Measurements from ENCODE around the gene CACNA1G. TPM values are rescaled to one million over a fixed set of nuclear protein-coding genes. Genes with fewer than 3 reads are reported as not detected.

The CACNA1G gene
- total RNA-seq, 2 experiments from 2014 or later: not detected

DNA sequence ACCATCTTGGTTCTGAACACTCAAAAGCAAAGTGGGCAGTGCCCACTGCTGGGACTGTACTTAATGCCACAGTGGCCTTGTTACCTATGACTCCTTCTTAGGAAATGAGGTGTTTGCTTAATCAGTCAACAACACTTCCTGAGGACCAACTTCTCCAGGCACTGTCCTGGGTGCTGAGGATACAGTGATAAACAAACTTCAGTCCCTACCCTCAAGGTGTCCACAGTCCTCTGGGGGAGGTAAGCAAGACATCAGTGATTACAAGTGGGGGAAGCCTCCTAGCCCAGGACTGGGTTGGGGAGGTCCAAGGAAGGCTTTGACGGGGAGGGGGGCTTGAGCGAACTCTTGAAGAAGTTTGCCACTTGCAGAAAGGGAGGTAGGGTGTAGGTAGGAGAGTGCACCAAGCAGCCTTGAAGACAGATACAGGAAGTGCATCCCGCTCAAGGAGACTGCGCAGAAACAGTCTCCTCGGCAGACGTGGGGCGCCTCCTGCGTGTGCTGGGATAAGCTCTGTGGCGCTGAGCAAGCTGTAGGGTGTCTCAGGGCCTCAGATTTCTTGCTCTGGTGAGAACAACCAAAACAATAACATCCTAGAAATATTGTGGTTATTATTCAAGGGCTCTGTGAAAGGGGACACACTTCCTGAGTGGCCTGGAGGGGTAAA is 71.5 kb downstream of the CACNA1G start:
- DNase-seq (ENCODE audit: low spot score): no peak
- Histone ChIP-seq H2AFZ (ENCODE audit: low read length) (no peak overlapping the region), H3K9me2 (ENCODE audit: insufficient read depth, low read length) (no peaks in the 10 kb centered on the region), H3K36me3 (ENCODE audit: insufficient read depth, low read length) (no peaks in the 10 kb centered on the region), H3K79me2 (ENCODE audit: insufficient read depth, low read depth, low read length) (no peaks in the 10 kb centered on the region), H3K27ac (ENCODE audit: low read depth, low read length, poor library complexity, severe bottlenecking) (no peak overlapping the region), H4K20me1 (ENCODE audit: insufficient read depth, low read length) (no peaks in the 10 kb centered on the region), H3K4me1 (ENCODE audit: insufficient read depth, low read length, poor library complexity, severe bottlenecking) (peaks cover under 1% of the 10 kb centered on the region), H3K4me3 (ENCODE audit: low read depth, low read length, poor library complexity, severe bottlenecking) (no peak overlapping the region), H3K4me2 (ENCODE audit: low read length) (no peak overlapping the region), H3K9me3 (ENCODE audit: low read length) (no peaks in the 10 kb centered on the region)
- BruUV-seq (replicated peaks): no TSS peak
- CTCF ChIA-PET (ENCODE audit: unreplicated experiment): interaction anchor here (0.6 kb wide), 1 partner anchor 12 kb away, joined by 3 read pairs; no protein-coding TSS in a partner anchor
- no peak for TF ChIP-seq EZH2phosphoT487 (IDR thresholded peaks at IDR 0.05; ENCODE audit: borderline replicate concordance, low read depth, low read length)
- TF ChIP-seq, protein P1, sequence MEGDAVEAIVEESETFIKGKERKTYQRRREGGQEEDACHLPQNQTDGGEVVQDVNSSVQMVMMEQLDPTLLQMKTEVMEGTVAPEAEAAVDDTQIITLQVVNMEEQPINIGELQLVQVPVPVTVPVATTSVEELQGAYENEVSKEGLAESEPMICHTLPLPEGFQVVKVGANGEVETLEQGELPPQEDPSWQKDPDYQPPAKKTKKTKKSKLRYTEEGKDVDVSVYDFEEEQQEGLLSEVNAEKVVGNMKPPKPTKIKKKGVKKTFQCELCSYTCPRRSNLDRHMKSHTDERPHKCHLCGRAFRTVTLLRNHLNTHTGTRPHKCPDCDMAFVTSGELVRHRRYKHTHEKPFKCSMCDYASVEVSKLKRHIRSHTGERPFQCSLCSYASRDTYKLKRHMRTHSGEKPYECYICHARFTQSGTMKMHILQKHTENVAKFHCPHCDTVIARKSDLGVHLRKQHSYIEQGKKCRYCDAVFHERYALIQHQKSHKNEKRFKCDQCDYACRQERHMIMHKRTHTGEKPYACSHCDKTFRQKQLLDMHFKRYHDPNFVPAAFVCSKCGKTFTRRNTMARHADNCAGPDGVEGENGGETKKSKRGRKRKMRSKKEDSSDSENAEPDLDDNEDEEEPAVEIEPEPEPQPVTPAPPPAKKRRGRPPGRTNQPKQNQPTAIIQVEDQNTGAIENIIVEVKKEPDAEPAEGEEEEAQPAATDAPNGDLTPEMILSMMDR (conservative IDR thresholded peaks at IDR 0.05; ENCODE audit: low read length): no peak
- POLR2A ChIA-PET: no interaction called here
- intact Hi-C loops (cut with micrococcal nuclease; ENCODE audit: unreplicated experiment): loop anchor here (5.0 kb wide), 1 partner anchor 210 kb away; no protein-coding TSS in a partner anchor

DNA sequence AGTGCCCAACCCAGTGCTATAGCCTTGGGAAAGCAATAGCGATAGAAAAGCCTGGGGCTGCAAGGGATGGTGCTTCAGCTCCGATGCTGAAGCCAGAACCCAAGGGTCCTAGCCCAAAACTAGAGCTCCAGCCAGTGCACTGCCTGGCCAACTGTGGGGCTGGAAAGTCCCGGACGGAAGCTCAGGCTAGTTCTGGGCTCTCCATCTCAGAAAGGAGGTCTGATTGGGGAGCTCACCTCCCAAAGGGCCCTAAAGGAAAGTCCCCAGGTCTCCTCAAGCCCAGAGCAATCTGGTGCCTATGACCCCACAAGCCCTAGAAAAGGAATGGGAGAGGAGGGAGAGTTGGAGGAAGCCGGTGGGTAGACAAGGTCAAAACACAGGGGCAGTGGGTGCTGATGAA is 72.1 kb downstream of the CACNA1G start:
- DNase-seq (ENCODE audit: low spot score): no peak
- H4K20me1 ChIP-seq (ENCODE audit: insufficient read depth, low read length): no peaks in the 10 kb centered on the region
- BruUV-seq (replicated peaks): no TSS peak
- POLR2A ChIA-PET: interaction anchor here (0.6 kb wide), 1 partner anchor 128 kb away, joined by 3 read pairs; no protein-coding TSS in a partner anchor
- intact Hi-C loops (cut with micrococcal nuclease; ENCODE audit: unreplicated experiment): loop anchor here (5.0 kb wide), 1 partner anchor 210 kb away; no protein-coding TSS in a partner anchor
- H3K4me2 ChIP-seq (ENCODE audit: low read length): no peak overlapping the region
- H3K4me1 ChIP-seq (ENCODE audit: insufficient read depth, low read length, poor library complexity, severe bottlenecking): peaks cover 6% of the 10 kb centered on the region
- CTCF ChIA-PET (ENCODE audit: unreplicated experiment): interaction anchor here (0.6 kb wide), 1 partner anchor 12 kb away, joined by 3 read pairs; no protein-coding TSS in a partner anchor
- no peak overlapping the region for H3K4me3 ChIP-seq (ENCODE audit: low read depth, low read length, poor library complexity, severe bottlenecking)
- TF ChIP-seq, protein P1 (conservative IDR thresholded peaks at IDR 0.05; ENCODE audit: low read length): no peak
- TF ChIP-seq EZH2phosphoT487 (IDR thresholded peaks at IDR 0.05; ENCODE audit: borderline replicate concordance, low read depth, low read length): no peak
- no peaks in the 10 kb centered on the region for H3K9me3 ChIP-seq (ENCODE audit: low read length)
- no peaks in the 10 kb centered on the region for H3K36me3 ChIP-seq (ENCODE audit: insufficient read depth, low read length)
- H3K27ac ChIP-seq (ENCODE audit: low read depth, low read length, poor library complexity, severe bottlenecking): no peak overlapping the region
- H2AFZ ChIP-seq (ENCODE audit: low read length): no peak overlapping the region
- no peaks in the 10 kb centered on the region for H3K9me2 ChIP-seq (ENCODE audit: insufficient read depth, low read length)
- H3K79me2 ChIP-seq (ENCODE audit: insufficient read depth, low read depth, low read length): no peaks in the 10 kb centered on the region

DNA sequence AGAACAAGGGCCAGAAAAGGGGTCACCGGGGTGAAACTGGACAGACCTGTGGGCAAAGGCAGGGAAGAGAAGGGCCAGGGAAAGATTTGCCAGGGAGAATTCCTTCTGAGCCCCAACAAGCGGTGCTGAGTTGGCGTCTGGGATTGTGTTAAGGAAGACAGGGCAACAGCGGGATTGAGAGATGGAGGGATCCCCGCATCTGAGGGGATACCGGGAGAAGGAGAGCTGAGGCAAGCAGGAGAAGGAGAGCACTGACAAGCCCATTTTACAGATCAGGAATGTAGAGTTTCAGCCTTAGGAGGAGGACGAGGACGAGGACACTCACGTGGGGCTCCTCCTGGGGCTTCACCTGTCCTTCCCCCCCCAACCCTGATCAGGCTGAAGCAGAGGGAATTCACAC is 73.2 kb downstream of the CACNA1G start:
- DNase-seq (ENCODE audit: low spot score): no peak
- ChIA-PET CTCF (ENCODE audit: unreplicated experiment) (no interaction called here), POLR2A (interaction anchor here (0.6 kb wide), 1 partner anchor 284 kb away, joined by 4 read pairs; no protein-coding TSS in a partner anchor)
- no peaks in the 10 kb centered on the region for H4K20me1 ChIP-seq (ENCODE audit: insufficient read depth, low read length)
- no peak overlapping the region for H2AFZ ChIP-seq (ENCODE audit: low read length)
- TF ChIP-seq, protein P1 (conservative IDR thresholded peaks at IDR 0.05; ENCODE audit: low read length): no peak
- no peak for TF ChIP-seq EZH2phosphoT487 (IDR thresholded peaks at IDR 0.05; ENCODE audit: borderline replicate concordance, low read depth, low read length)
- H3K4me3 ChIP-seq (ENCODE audit: low read depth, low read length, poor library complexity, severe bottlenecking): no peak overlapping the region
- no peaks in the 10 kb centered on the region for H3K9me2 ChIP-seq (ENCODE audit: insufficient read depth, low read length)
- no peak overlapping the region for H3K4me2 ChIP-seq (ENCODE audit: low read length)
- no peaks in the 10 kb centered on the region for H3K36me3 ChIP-seq (ENCODE audit: insufficient read depth, low read length)
- H3K79me2 ChIP-seq (ENCODE audit: insufficient read depth, low read depth, low read length): no peaks in the 10 kb centered on the region
- no TSS peak for BruUV-seq (replicated peaks)
- peaks cover 9% of the 10 kb centered on the region for H3K4me1 ChIP-seq (ENCODE audit: insufficient read depth, low read length, poor library complexity, severe bottlenecking)
- no peaks in the 10 kb centered on the region for H3K9me3 ChIP-seq (ENCODE audit: low read length)
- intact Hi-C loops (cut with micrococcal nuclease; ENCODE audit: unreplicated experiment): loop anchor here (5.0 kb wide), 1 partner anchor 209 kb away; no protein-coding TSS in a partner anchor
- no peak overlapping the region for H3K27ac ChIP-seq (ENCODE audit: low read depth, low read length, poor library complexity, severe bottlenecking)
